WI38 (cell line): ENCODE measurements around the gene ASIC1.
"Not testable (repeated sequence)": the region's sequence is repeated elsewhere in the genome, so short reads cannot be mapped to it uniquely, and the experiment has no call there.

Experiments used
- H3K4me3 ChIP-seq: 2 replicates; pipeline ENCODE4 v1.5.1; 2011; ENCODE audit warnings: low read depth, mild to moderate bottlenecking, control low read depth, low read length
- TF ChIP-seq, protein P1 (sequence below): IDR thresholded peaks from 2 replicates; pipeline ENCODE4 v1.5.1; 2012; ENCODE audit warnings: low read depth, mild to moderate bottlenecking, control low read depth, low read length

The ASIC1 gene

DNA sequence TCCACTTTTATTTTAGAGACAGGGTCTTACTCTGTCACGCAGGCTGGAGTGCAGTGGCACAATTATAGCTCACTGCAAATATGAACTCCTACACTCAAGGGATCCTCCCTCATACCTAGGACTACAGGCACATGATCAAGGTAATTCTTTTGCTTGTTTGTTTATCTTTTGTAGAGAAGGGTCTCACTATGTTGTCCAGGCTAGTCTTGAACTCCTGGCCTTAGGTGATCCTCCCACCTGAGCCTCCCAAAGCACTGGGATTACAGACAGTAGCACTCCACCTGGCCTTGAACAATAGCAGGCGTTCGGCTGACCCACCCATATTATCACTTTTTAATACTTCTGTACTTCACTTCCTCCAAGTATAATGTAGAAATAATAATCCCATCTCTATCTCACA, 30.7 kb upstream of the ASIC1 start:
- TF ChIP-seq, protein P1, sequence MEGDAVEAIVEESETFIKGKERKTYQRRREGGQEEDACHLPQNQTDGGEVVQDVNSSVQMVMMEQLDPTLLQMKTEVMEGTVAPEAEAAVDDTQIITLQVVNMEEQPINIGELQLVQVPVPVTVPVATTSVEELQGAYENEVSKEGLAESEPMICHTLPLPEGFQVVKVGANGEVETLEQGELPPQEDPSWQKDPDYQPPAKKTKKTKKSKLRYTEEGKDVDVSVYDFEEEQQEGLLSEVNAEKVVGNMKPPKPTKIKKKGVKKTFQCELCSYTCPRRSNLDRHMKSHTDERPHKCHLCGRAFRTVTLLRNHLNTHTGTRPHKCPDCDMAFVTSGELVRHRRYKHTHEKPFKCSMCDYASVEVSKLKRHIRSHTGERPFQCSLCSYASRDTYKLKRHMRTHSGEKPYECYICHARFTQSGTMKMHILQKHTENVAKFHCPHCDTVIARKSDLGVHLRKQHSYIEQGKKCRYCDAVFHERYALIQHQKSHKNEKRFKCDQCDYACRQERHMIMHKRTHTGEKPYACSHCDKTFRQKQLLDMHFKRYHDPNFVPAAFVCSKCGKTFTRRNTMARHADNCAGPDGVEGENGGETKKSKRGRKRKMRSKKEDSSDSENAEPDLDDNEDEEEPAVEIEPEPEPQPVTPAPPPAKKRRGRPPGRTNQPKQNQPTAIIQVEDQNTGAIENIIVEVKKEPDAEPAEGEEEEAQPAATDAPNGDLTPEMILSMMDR = no peak
- H3K4me3 ChIP-seq = no peak overlapping the region

DNA sequence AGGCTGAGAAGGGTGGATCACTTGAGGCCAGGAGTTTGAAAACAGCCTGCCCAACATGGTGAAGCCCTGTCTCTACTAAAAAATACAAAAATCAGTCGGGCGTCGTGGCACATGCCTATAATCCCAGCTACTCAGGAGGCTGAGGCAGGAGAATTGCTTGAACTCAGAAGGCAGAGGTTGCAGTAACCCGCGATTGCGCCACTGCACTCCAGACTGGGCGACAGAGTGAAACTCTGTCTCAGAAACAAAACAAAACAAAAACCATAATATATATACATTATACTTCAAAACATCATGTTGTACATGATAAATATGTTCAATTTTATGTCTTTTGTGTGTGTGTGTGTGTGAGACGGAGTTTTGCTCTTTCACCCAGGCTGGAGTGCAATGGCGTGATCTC, 26.9 kb upstream of the ASIC1 start:
- not testable (repeated sequence) for H3K4me3 ChIP-seq

DNA sequence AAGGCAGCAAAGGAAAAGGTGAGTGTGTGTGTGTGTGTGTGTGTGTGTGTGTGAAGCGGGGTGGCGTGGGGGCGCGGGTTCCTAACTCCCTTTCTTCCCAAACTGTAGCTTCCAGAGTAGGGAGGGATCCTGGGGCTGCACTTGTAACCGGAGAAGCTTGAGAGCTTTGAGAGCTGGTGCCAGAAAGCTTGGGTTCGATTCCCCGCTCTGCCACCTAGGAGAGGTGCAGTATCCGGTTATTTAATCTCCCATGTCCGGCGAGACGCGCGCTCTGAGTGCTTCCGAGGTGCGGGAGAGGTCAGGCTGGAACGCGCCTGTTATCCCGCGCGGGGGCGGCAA, 24.9 kb upstream of the ASIC1 start:
- H3K4me3 ChIP-seq = no peak overlapping the region
- TF ChIP-seq, protein P1 = no peak

DNA sequence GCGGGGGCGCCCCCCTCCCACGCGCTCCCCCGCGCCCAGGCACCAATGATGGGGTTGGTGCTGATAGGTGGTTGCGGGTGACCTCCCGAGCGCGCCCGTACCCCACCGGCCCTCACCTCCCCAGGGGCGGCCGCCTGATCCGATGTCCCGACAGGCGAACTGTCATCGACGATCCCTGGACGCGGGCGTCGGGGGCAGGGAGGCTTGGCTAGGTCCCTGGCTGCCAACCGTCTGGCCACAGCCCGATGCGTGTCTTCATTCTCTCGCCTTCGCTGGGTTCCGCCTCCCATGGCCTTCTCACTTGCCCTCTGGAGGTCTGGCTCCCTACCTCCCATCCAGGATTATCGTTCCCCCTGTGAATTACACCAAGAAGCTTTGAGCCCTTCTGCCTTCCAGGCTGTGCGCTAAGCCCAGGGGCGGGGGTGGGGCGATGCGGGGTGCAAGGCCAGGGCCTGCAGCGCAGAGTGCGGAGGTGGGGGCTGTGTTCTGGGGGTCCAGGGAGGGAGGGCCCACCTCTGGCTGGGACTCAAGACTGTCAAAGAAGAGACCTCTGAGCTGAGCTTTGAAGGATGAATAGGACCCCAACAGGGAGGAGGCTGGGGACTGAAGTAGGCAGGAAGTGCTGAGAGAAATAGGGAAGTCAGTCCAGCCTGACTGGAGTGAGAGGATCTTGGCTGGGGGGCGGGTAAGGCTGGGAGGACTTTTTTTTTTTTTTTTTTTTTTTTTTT, 24.4 kb upstream of the ASIC1 start:
- TF ChIP-seq, protein P1 = no peak
- H3K4me3 ChIP-seq = no peak overlapping the region

DNA sequence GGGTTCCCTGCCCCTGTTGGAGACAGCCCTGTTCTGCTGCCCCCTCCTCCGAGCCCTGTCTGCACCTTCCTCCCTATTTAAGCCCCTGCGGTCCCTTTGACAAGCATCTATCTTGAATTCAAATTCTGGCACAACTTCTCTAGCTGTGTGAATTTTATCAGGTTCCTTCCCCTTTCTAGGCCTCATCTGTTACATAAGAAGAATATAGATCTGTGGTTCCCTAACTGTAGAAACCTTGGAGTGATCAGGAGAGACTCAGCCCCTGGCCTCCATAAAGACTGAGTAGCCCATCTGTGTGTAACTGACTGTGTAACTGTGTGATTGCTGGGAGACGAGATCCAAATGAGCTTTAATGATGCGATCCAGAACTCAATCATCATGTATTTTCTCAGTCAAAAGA, 19.1 kb upstream of the ASIC1 start:
- H3K4me3 ChIP-seq = no peak overlapping the region
- TF ChIP-seq, protein P1 = no peak

DNA sequence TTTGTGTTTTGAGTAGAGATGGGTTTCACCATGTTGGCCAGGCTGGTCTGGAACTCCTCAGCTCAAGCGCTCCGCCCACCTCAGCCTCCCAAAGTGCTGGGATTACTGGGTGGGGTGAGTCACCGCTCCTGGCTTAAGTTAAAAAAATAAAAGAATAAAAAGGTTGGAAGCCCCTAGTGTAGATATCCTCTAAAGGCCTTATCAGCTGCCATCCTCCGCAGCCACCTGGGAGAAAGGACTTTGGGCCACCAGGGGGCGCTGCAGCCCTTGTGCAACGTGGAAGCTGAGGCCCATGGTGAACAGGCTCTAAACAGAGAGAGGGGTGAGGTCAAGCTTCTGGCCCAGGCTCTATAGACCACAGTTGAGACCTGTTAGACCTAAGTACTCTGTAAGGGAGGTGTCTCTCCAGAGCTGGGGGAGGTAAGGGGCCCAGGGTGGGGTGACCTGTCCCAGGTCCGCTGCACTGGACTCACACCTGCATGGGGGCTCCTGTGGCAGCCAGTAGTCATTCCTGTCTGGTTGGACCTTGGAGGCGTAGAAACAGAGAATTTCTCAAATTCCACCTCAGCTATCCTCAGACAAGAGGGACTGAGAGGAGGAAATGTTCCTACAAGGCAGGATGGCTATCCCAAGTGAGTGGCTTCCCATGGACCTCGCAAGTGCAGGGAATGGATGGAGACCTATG, 18.1 kb upstream of the ASIC1 start:
- no peak overlapping the region for H3K4me3 ChIP-seq
- TF ChIP-seq, protein P1 = peak; percentile 84

DNA sequence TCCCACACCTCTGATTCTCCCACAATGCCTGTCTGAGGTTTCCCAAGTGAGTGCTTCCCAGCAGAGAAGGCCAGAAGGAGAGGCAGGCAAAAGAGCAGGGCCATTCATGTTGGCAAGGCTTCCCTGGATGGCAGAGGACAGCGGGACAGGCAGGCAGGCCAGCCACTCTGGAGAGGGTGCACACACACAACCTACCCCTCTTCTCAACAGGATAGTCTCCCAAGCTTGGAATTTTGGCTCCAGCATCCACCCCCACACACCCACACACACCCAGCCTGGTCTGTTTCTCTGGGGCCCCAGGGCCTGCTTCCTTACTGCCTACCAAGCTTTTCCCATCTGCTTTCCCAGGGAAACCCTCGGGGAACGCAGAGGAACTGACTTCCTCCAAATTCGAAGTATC, 16.7 kb upstream of the ASIC1 start:
- TF ChIP-seq, protein P1 = no peak
- no peak overlapping the region for H3K4me3 ChIP-seq
